C4-2B (cell line): ENCODE measurements around the gene STXBP2.

ENCODE experiments used
- CTCF ChIP-seq: fragments of 450-650 bp; conservative IDR thresholded peaks from 2 replicates; pipeline ENCODE4 v1.5.1; 2017; ENCODE audit warnings: mild to moderate bottlenecking
- ZFX ChIP-seq: fragments of 450-650 bp; IDR thresholded peaks from 2 replicates; pipeline ENCODE4 v1.6.1; 2017

DNA sequence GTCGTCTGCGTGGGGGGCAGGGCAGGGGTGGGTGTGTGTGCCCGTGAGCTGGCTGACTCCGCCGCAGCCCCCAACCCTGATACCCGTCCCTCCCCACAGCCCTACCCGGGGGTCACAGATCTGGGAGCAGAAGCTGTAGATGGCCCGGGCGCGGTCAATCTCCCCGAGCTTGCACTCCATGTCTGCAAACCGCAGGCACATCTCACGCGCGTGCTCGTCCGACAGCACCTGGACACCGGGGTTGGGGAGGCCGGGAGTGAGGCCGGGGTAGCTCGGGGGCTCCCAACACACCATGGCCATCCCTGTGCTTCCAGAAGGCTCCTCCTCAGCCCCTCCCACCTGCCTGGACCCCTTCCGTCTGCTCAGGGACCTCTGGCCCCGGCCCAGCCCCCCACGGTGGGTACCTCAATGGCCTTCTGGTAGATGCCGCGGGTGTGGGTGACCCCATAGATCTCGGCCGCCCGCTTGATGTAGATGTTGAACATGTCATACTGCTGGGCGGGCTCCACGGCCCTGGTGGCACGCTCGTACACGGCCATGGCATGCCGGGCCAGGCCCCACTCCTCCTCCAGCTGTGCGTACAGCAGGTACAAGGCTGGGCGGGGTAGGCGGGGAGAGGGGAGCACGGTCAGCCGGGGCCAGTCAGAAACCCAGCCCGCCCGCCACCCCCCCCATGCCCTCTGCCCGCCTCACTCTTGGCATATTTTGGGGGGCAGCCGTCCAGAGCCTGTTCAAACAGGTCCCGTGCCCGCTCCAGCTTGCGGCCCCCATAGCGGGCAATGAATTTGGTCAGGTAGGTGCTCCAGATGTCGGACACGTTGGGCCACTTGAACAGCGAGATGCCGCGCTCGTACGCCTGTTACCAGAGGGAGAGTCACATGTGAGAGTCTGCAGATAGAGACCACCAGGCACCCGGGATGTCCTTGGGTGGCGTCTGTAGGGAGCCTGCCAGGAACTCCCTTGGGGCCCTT is 16.2 kb upstream of the STXBP2 start:
- TF ChIP-seq CTCF = no peak
- no peak for TF ChIP-seq ZFX
